GM19043 (cell line): ENCODE measurements around the gene SERINC3.

Source experiments
- ATAC-seq: cut with Tn5 transposase; IDR thresholded peaks from one replicate; pipeline ENCODE4 v1.9.1; 2021; ENCODE audit warnings: low read depth; ENCODE audit not compliant: unreplicated experiment

SERINC3 gene

GRCh38 chr20:44533928-44534327 is 12.1 kb upstream of the SERINC3 start:
- ATAC-seq = no peak

- no peak for ATAC-seq
Observed at GRCh38 chr20:44532981-44533331, 11.1 kb upstream of the SERINC3 start.

- ATAC-seq = no peak
Observed at GRCh38 chr20:44532259-44532980, 10.6 kb upstream of the SERINC3 start.

- ATAC-seq = no peak
Observed at GRCh38 chr20:44528309-44528708, 6.4 kb upstream of the SERINC3 start.

- ATAC-seq = no peak
Observed at GRCh38 chr20:44527716-44528199, 5.9 kb upstream of the SERINC3 start.

GRCh38 chr20:44526129-44526528 is 4.3 kb upstream of the SERINC3 start:
- ATAC-seq = no peak

- ATAC-seq = no peak
Observed at GRCh38 chr20:44523746-44524145, 1.9 kb upstream of the SERINC3 start.

GRCh38 chr20:44522841-44523240 is 971 bp upstream of the SERINC3 start:
- no peak for ATAC-seq

- no peak for ATAC-seq
Observed at GRCh38 chr20:44520881-44521280, 989 bp downstream of the SERINC3 start.

- no peak for ATAC-seq
Observed at GRCh38 chr20:44518248-44518647, 3.6 kb downstream of the SERINC3 start.

- ATAC-seq = no peak
Observed at GRCh38 chr20:44517454-44517853, 4.4 kb downstream of the SERINC3 start.

- ATAC-seq = no peak
Observed at GRCh38 chr20:44516491-44516890, 5.4 kb downstream of the SERINC3 start.

GRCh38 chr20:44513871-44514270 is 8.0 kb downstream of the SERINC3 start:
- ATAC-seq = no peak

- ATAC-seq = no peak
Observed at GRCh38 chr20:44509762-44510161, 12.1 kb downstream of the SERINC3 start.

GRCh38 chr20:44504402-44505307 is 17.2 kb downstream of the SERINC3 start:
- no peak for ATAC-seq

- no peak for ATAC-seq
Observed at GRCh38 chr20:44502968-44503367, 18.9 kb downstream of the SERINC3 start.

- no peak for ATAC-seq
Observed at GRCh38 chr20:44501448-44501847, 20.4 kb downstream of the SERINC3 start.

GRCh38 chr20:44500221-44500620 is 21.6 kb downstream of the SERINC3 start:
- no peak for ATAC-seq

- ATAC-seq = no peak
Observed at GRCh38 chr20:44497761-44498160, 24.1 kb downstream of the SERINC3 start.

GRCh38 chr20:44496976-44497375 is 24.9 kb downstream of the SERINC3 start:
- no peak for ATAC-seq

- ATAC-seq = no peak
Observed at GRCh38 chr20:44495802-44496481, 25.9 kb downstream of the SERINC3 start.
